Measurements from ENCODE around the gene CDK15. TPM values are rescaled to one million over a fixed set of nuclear protein-coding genes. Genes with fewer than 3 reads are reported as not detected.
A peak's percentile ranks its signal among the peaks of the same experiment; 100 is the strongest.

The CDK15 gene
- total and polyA plus RNA-seq, 2 experiments from 2014 or later = not detected

DNA sequence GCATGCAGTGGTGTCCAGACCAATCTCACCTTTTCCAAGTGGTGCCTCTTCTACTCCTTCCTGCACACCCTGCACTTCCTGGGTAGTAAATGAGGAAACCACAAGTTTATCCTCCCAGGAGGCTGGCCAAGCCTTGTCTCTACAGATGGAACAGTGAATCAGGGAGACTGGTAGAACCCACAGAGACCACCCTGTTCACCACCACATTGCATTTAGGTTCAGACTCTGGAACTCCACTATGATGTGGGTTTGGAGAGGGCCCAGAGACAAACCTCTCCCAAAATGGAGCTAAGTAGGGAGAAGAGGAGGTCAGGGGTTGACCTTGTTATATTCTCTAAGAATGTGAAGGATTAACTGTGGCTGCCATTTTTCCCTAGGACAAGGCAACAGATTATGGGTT lies 124.5 kb downstream of the CDK15 start:
- no peaks in the 10 kb centered on the region for H3K36me3 ChIP-seq
- no peaks in the 10 kb centered on the region for H3K9me3 ChIP-seq (ENCODE audit: low read depth)
- no peak overlapping the region for H3K4me3 ChIP-seq
- TF ChIP-seq, protein P1, sequence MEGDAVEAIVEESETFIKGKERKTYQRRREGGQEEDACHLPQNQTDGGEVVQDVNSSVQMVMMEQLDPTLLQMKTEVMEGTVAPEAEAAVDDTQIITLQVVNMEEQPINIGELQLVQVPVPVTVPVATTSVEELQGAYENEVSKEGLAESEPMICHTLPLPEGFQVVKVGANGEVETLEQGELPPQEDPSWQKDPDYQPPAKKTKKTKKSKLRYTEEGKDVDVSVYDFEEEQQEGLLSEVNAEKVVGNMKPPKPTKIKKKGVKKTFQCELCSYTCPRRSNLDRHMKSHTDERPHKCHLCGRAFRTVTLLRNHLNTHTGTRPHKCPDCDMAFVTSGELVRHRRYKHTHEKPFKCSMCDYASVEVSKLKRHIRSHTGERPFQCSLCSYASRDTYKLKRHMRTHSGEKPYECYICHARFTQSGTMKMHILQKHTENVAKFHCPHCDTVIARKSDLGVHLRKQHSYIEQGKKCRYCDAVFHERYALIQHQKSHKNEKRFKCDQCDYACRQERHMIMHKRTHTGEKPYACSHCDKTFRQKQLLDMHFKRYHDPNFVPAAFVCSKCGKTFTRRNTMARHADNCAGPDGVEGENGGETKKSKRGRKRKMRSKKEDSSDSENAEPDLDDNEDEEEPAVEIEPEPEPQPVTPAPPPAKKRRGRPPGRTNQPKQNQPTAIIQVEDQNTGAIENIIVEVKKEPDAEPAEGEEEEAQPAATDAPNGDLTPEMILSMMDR (IDR thresholded peaks at IDR 0.05; ENCODE audit: low read depth, low read length) = no peak
- no peak overlapping the region for H3K27ac ChIP-seq
- H3K27me3 ChIP-seq = peaks cover 86% of the 10 kb centered on the region
- H3K4me1 ChIP-seq (ENCODE audit: low read depth) = no peaks in the 10 kb centered on the region
- DNase-seq (ENCODE audit: low read depth in 1 of 2, low spot score in 1 of 2) = no peak

DNA sequence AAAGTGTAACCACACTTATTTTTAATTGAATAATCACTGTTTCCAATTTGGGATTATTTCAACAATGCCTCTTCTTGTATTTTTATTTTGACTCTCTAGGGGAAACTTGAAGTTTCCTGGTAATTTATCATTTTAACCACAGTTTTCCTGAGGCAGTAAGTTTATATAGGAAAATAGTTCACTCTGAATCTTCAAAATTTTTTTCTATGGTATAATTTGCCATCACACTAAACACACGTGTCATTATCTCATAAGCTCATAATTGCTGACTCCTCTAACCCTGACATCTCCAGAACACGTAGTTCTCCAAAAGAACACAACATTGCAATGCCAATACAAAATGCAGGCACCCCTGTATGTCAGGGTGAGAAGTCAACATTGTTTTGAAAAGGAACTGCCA lies 125.1 kb downstream of the CDK15 start:
- Histone ChIP-seq H3K9me3 (ENCODE audit: low read depth) (no peaks in the 10 kb centered on the region), H3K27ac (no peak overlapping the region), H3K36me3 (no peaks in the 10 kb centered on the region), H3K27me3 (peaks cover 82% of the 10 kb centered on the region), H3K4me1 (ENCODE audit: low read depth) (no peaks in the 10 kb centered on the region), H3K4me3 (no peak overlapping the region)
- no peak for DNase-seq (ENCODE audit: low read depth in 1 of 2, low spot score in 1 of 2)
- TF ChIP-seq, protein P1 (IDR thresholded peaks at IDR 0.05; ENCODE audit: low read depth, low read length) = no peak

DNA sequence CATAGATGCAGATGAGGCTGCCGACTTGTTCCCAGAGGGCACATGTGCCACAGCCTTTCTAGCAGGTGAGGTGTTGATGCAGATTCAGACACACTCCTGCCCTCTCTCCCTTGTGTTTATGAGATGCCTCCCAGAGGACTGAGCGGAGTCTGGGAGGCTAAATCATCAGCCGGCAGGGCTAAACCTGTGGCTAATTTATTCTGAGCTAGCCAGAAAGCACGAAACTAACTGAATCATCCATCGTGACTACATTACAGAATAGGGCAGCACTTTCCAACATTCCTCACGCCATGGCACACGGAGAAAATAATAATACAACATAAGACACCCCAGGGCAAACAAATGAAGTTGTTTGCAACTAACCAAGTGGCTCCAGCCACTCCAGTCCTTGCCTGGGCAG lies 125.6 kb downstream of the CDK15 start:
- Histone ChIP-seq H3K27ac (no peak overlapping the region), H3K9me3 (ENCODE audit: low read depth) (no peaks in the 10 kb centered on the region), H3K4me3 (no peak overlapping the region), H3K36me3 (no peaks in the 10 kb centered on the region), H3K27me3 (peaks cover 82% of the 10 kb centered on the region), H3K4me1 (ENCODE audit: low read depth) (no peaks in the 10 kb centered on the region)
- TF ChIP-seq, protein P1 (IDR thresholded peaks at IDR 0.05; ENCODE audit: low read depth, low read length) = no peak
- DNase-seq (ENCODE audit: low read depth in 1 of 2, low spot score in 1 of 2) = no peak

DNA sequence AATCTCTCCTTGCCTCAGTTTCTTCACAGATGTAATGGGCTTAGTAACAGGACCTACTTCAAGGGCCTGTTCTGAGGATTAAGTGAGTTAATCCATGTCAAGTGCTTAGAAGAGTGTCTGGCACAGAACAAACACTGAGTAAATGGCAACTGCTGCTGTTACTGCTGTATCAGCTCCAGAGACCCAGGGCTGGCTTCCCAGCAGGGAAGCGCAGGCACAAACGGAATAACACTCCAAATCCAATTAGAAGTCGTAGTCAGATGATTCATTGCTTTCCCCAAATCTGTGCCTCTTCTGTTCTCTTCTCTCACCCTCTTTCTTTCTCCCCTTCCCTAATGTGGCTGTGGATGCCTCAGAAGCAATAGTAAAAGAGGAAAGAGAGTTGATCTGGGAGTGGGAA lies 126.2 kb downstream of the CDK15 start:
- Histone ChIP-seq H3K4me3 (no peak overlapping the region), H3K9me3 (ENCODE audit: low read depth) (no peaks in the 10 kb centered on the region), H3K4me1 (ENCODE audit: low read depth) (no peaks in the 10 kb centered on the region), H3K27ac (no peak overlapping the region), H3K27me3 (peaks cover 81% of the 10 kb centered on the region), H3K36me3 (no peaks in the 10 kb centered on the region)
- TF ChIP-seq, protein P1 (IDR thresholded peaks at IDR 0.05; ENCODE audit: low read depth, low read length) = no peak
- DNase-seq (ENCODE audit: low read depth in 1 of 2, low spot score in 1 of 2) = no peak

DNA sequence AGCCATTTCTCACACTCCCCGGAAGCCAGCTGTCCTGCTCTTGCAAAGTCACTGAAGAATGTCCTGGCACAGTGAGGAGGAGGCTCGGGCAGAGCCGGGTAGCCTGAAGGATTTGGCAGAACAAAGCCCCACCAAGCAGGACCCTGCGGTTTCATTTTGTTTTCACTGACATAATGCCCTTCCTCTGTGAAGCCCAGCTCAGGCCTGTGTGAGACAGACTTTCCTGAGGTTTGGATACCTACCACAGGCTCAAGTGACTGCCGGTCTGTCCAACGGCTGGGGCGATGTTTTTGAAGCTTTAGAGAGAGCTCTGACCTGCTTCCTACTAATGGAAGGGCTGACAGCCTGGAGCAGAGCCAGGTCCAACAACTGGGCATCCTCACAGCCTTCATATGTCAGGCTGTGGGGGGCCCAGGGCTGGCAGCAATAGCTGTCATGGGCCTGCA lies 127.5 kb downstream of the CDK15 start:
- Histone ChIP-seq H3K27me3 (peaks cover 86% of the 10 kb centered on the region), H3K27ac (no peak overlapping the region), H3K36me3 (no peaks in the 10 kb centered on the region), H3K4me1 (ENCODE audit: low read depth) (no peaks in the 10 kb centered on the region), H3K9me3 (ENCODE audit: low read depth) (no peaks in the 10 kb centered on the region), H3K4me3 (no peak overlapping the region)
- DNase-seq (ENCODE audit: low read depth in 1 of 2, low spot score in 1 of 2) = peak in 1 of 2 donors; percentile 50
- TF ChIP-seq, protein P1 (IDR thresholded peaks at IDR 0.05; ENCODE audit: low read depth, low read length) = no peak

DNA sequence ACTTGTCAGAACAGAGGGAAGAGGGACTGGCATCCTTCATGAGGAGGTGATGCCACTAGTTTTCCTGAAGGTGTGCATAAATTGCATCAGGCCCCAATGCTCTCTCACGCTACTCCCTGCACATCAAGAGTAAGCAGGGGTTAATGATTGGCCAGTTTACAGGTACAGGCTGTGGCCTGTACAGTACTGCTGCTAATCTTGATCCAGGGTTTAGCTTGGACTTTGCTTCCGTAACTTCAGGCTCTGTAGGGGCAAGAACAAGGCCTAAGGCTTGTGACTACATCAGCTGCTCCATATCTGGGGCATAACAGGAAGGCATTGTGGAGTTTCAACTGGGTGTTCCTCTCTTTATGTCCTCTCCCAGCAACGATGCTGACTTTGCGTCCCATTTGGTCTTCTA lies 130.5 kb downstream of the CDK15 start:
- Histone ChIP-seq H3K27me3 (peaks cover 86% of the 10 kb centered on the region), H3K36me3 (no peaks in the 10 kb centered on the region), H3K9me3 (ENCODE audit: low read depth) (no peaks in the 10 kb centered on the region), H3K4me3 (no peak overlapping the region), H3K4me1 (ENCODE audit: low read depth) (no peaks in the 10 kb centered on the region), H3K27ac (no peak overlapping the region)
- no peak for DNase-seq (ENCODE audit: low read depth in 1 of 2, low spot score in 1 of 2)
- TF ChIP-seq, protein P1 (IDR thresholded peaks at IDR 0.05; ENCODE audit: low read depth, low read length) = no peak
